GM18517 (cell line): ENCODE measurements around the gene MCM7.
A peak's percentile ranks its signal among the peaks of the same experiment; 100 is the strongest.

ENCODE experiments used
- ATAC-seq: cut with Tn5 transposase; IDR thresholded peaks from one replicate; pipeline ENCODE4 v1.9.1; 2021; ENCODE audit warnings: mild to moderate bottlenecking, moderate library complexity; ENCODE audit not compliant: unreplicated experiment

MCM7 gene

GRCh38 chr7:100124301-100125230 lies 23.4 kb upstream of the MCM7 start:
- ATAC-seq: no peak

GRCh38 chr7:100122568-100122967 lies 21.4 kb upstream of the MCM7 start:
- no peak for ATAC-seq

- no peak for ATAC-seq
Observed at GRCh38 chr7:100122067-100122466, 20.9 kb upstream of the MCM7 start.

- no peak for ATAC-seq
Observed at GRCh38 chr7:100120733-100121036, 19.5 kb upstream of the MCM7 start.

GRCh38 chr7:100119970-100120732 lies 19.0 kb upstream of the MCM7 start:
- ATAC-seq: peak; percentile 31

GRCh38 chr7:100119072-100119969 lies 18.1 kb upstream of the MCM7 start, which contains the start of the genes CNPY4 and TAF6:
Gene CNPY4 (plus strand): TSS chr7:100119634. CDS start chr7:100119745, 111 bp downstream.
Gene TAF6 (minus strand): TSS chr7:100119358. CDS start chr7:100114209, 5,149 bp downstream.
- peak; percentile 68 for ATAC-seq

DNA sequence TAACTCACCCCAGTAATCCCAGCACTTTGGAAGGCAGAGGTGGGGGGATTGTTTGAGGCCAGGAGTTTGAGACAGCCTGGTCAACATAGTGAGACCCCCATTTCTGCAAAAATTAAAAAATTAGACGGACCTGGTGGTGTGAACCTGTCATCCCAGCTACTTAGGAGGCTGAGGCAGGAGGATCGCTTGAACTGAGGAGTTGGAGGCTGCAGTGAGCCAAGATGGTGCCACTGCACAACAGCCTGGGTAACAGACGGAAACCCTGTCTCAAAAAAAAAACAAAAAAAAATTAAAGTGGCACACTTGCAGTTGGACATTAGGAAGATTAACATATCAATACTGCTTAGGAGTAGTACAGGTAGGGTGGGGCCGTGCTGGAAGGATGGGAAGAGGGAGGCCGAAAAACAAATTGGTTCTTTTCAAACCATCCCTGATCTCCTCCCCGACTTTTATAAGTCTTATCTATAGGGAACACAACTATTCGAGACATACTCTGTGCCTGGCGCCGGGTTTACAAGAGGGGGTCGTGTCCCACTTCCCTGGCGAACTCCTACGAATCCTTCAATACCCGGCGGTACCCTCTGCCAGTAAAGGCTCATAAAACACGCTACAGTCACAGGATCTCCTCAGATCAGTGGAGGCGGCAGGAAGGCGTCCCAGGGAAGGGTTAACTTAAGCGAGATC lies 17.3 kb upstream of the MCM7 start:
- no peak for ATAC-seq

DNA sequence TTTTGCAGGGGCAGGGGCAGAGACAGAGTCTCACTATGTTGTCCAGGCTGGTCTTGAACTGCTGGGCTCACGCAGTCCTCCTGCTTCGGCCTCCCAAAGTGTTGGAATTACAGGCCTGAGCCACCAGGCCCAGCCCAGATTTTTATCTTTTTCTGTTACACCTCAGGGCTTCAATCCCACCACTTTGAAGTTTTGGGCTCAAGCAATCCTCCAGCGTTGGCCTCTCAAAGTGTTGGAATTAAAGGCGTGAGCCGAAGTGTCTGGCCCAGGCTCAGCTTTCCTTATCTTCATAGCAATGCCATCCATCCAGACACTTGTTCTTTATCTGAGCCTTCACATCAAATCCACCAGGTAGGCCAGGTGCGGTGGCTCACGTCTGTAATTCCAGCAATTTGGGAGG lies 13.8 kb upstream of the MCM7 start:
- no peak for ATAC-seq

- ATAC-seq: no peak
Observed at GRCh38 chr7:100111914-100112313, 10.7 kb upstream of the MCM7 start.

GRCh38 chr7:100111156-100111555 lies 10.0 kb upstream of the MCM7 start:
- no peak for ATAC-seq

GRCh38 chr7:100109521-100110163 lies 8.4 kb upstream of the MCM7 start:
- no peak for ATAC-seq

DNA sequence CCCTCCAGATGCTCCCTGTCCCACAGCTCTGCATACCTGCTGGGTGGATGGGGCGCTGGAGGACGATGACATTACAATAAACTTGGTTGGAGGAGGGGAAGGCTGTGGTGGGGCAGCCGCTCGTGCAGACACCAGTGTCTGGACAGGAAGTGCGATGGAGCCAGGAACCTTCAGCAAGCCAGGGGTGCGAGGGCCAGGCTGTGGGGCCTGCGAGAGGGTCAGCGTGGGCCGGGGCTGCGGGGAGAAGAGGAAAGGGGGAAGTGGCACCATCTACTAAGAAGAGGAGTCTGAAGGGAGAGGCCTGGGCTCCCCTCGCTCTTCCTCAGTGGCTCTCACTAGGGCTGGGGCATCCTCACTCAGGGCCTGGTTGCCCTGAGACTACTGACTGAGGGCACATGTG lies 6.7 kb upstream of the MCM7 start:
- ATAC-seq: no peak

- no peak for ATAC-seq
Observed at GRCh38 chr7:100107125-100107737, 6.0 kb upstream of the MCM7 start.

- no peak for ATAC-seq
Observed at GRCh38 chr7:100106633-100107032, 5.4 kb upstream of the MCM7 start.

DNA sequence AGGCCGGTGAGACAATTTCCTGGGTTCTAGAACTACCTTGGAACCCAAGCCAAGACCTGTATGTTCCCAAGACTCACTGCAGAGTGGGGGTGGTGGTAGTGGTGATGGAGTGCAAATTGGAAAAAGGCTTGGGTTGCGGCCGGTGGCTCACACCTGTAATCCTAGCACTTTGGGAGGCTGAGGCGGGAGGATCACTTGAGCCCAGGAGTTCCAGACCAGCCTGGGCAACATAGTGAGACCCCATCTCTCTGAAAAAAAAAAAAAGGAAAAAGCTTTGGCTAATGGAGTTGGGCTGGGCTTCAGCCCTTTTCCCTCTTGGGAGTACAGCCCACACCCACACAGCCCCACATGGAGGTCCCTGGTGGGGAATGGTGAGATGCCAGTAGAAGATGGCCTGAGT lies 4.3 kb upstream of the MCM7 start:
- ATAC-seq: no peak

GRCh38 chr7:100102950-100103840 lies 2.0 kb upstream of the MCM7 start:
- ATAC-seq: no peak

DNA sequence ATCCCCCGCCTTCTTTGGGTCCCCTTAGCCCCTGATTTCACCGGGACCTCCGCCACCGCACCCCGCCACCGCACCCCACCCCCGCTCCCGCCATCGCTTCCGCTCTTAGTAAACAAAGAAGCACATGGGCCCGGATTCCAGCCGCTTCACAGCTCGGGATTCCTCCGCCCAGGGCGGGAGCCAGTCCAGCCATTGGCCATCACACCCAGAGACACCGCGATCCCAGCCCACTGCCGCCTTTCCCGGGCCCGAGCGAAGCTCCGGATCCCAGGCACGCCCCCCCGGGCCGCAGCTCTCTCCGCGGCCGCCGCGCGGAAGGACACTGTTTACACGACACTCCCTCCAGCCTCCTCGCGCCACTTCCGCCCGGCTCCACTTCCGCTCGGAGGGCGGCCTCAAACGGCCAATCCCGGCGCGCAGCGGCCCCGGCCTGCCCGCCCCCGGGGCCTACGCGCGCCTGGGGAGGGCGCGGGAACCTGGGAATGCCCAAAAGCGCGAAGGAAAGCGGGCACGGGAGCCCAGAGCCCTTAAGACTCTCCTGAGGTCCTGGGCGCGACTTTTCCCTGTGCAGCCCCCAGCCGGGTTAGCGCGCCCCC lies 679 bp downstream of the MCM7 start:
- ATAC-seq: peak; percentile 51

DNA sequence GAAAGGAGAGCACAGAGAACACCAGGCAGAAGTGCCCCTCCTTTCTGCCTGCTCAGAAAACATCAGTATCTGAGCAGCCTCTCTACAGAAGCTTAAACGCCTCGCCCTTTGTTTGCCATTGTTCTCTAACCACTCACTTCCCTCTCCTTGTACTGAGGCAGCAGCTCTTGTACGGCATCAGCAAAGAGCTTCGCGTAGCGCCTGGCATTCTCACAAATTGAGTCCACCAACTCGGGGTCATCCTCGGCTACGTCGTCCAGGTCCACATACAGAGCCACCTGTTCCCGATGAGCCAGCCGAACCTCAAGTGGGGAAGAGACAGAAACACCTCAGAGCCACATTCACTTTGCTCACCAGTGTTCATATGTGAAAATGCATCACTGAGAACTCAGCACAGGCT lies 1.7 kb downstream of the MCM7 start:
- ATAC-seq: no peak
